Measurements from ENCODE around the gene FBLN5.

DNA sequence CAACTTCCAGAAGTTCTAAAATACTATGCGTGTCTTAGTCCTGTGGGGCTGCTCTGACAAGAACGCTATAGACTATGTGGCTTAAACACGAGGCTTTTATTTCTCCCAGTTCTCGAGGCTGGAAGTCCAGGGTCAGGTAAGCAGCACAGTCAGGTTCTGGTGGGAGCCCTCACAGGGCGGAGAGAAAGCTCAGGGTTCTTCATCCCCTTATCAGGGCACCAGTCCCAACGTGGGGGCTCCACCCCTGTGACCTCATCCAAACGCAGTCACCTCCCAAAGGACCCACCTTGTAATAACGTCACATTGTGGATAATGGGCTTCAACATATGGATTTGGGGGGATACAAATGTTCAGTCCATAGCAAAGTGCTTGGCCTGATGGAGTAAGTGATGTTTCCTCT is 43.0 kb downstream of the FBLN5 start:
- no peak for TF ChIP-seq CTCF (conservative IDR thresholded peaks at IDR 0.05 in 1 of 2, IDR thresholded peaks at IDR 0.05 in 1 of 2; ENCODE audit: low read depth in 1 of 2, low read length in 2 of 2)
- no peak for TF ChIP-seq EZH2 (IDR thresholded peaks at IDR 0.05; ENCODE audit: low read length, missing control alignments)

Data from fibroblast of lung (primary cell).